Liver (tissue), 9 donors: Measurements from ENCODE around the gene TMEM231. TPM values are rescaled to one million over a fixed set of nuclear protein-coding genes. Genes with fewer than 3 reads are reported as not detected.

Experiments
- DNase-seq: peaks from one replicate; pipeline ENCODE4 v3.0.0-alpha.2; 2017; ENCODE audit warnings: low spot score
- H3K27ac ChIP-seq, 2 donors: one replicate each; pipeline ENCODE4 v1.7.0; 2013; ENCODE audit warnings: inconsistent platforms in 2 of 2, low read length in 2 of 2, control low read depth in 1 of 2, low read depth in 1 of 2, mild to moderate bottlenecking in 1 of 2
- H3K27me3 ChIP-seq, 4 donors: one replicate each; pipeline versions ENCODE4 v1.6.1 to v1.7.0; 2013; ENCODE audit warnings: low read length in 3 of 4, inconsistent platforms in 1 of 4, mild to moderate bottlenecking in 1 of 4, moderate library complexity in 1 of 4; ENCODE audit not compliant: control insufficient read depth in 4 of 4, insufficient read depth in 4 of 4
- H3K36me3 ChIP-seq, 4 donors: one replicate each; pipeline versions ENCODE4 v1.6.1 to v1.7.0; 2013; ENCODE audit warnings: low read length in 3 of 4, mild to moderate bottlenecking in 3 of 4, low read depth in 1 of 4, moderate library complexity in 1 of 4; ENCODE audit not compliant: control insufficient read depth in 4 of 4, insufficient read depth in 3 of 4
- H3K4me1 ChIP-seq, 4 donors: one replicate each; pipeline versions ENCODE4 v1.6.1 to v1.7.0; 2013; ENCODE audit warnings: low read length in 3 of 4, mild to moderate bottlenecking in 3 of 4, moderate library complexity in 1 of 4; ENCODE audit not compliant: control insufficient read depth in 4 of 4, insufficient read depth in 4 of 4
- H3K4me3 ChIP-seq, 3 donors: one replicate each; pipeline versions ENCODE4 v1.6.1 to v1.7.0; 2013; ENCODE audit warnings: low read length in 3 of 3, control low read depth in 1 of 3, low read depth in 1 of 3, mild to moderate bottlenecking in 1 of 3
- H3K9ac ChIP-seq, 2 donors: one replicate each; pipeline ENCODE4 v1.7.0; 2013; ENCODE audit warnings: low read length in 2 of 2, mild to moderate bottlenecking in 2 of 2, moderate library complexity in 2 of 2, control low read depth in 1 of 2, low read depth in 1 of 2
- H3K9me3 ChIP-seq, 4 donors: one replicate each; pipeline versions ENCODE4 v1.6.1 to v1.7.0; 2013; ENCODE audit warnings: low read length in 3 of 4; ENCODE audit not compliant: control insufficient read depth in 4 of 4
- ATF3 ChIP-seq: IDR thresholded peaks from 2 replicates; pipeline ENCODE4 v1.6.1; 2016; ENCODE audit warnings: antibody characterized with exemption
- EGR1 ChIP-seq, 2 donors: IDR thresholded peaks; 2 replicates each; pipeline ENCODE4 v1.6.1; 2016 to 2018; ENCODE audit warnings: antibody characterized with exemption in 2 of 2, low read depth in 2 of 2
- FOXA1 ChIP-seq: IDR thresholded peaks from 2 replicates; pipeline ENCODE4 v1.6.1; 2016; ENCODE audit warnings: antibody characterized with exemption
- FOXA2 ChIP-seq: IDR thresholded peaks from 2 replicates; pipeline ENCODE4 v1.6.1; 2016; ENCODE audit warnings: antibody characterized with exemption
- GABPA ChIP-seq, 2 donors: IDR thresholded peaks in 1 of 2; conservative IDR thresholded peaks in 1 of 2; 2 replicates each; pipeline ENCODE4 v1.6.1; 2016; ENCODE audit warnings: antibody characterized with exemption in 2 of 2, mild to moderate bottlenecking in 1 of 2, moderate library complexity in 1 of 2
- JUND ChIP-seq, 2 donors: IDR thresholded peaks; 2 replicates each; pipeline ENCODE4 v1.6.1; 2016; ENCODE audit warnings: antibody characterized with exemption in 2 of 2
- MAX ChIP-seq: IDR thresholded peaks from 2 replicates; pipeline ENCODE4 v1.6.1; 2016; ENCODE audit warnings: antibody characterized with exemption
- NR2F2 ChIP-seq: IDR thresholded peaks from 2 replicates; pipeline ENCODE4 v1.6.1; 2016; ENCODE audit warnings: antibody characterized with exemption
- RAD21 ChIP-seq, 2 donors: IDR thresholded peaks; 2 replicates each; pipeline ENCODE4 v1.6.1; 2016; ENCODE audit warnings: antibody characterized with exemption in 2 of 2, mild to moderate bottlenecking in 2 of 2
- REST ChIP-seq: IDR thresholded peaks from 2 replicates; pipeline ENCODE4 v1.6.1; 2016; ENCODE audit warnings: antibody characterized with exemption, mild to moderate bottlenecking
- RXRA ChIP-seq, 2 donors: IDR thresholded peaks; 2 replicates each; pipeline ENCODE4 v1.6.1; 2017 to 2018; ENCODE audit warnings: antibody characterized with exemption in 2 of 2, mild to moderate bottlenecking in 1 of 2
- SP1 ChIP-seq: IDR thresholded peaks from 2 replicates; pipeline ENCODE4 v1.6.1; 2018; ENCODE audit warnings: antibody characterized with exemption, mild to moderate bottlenecking
- TAF1 ChIP-seq: conservative IDR thresholded peaks from 2 replicates; pipeline ENCODE4 v1.6.1; 2016; ENCODE audit warnings: antibody characterized with exemption, mild to moderate bottlenecking
- YY1 ChIP-seq: IDR thresholded peaks from 2 replicates; pipeline ENCODE4 v1.6.1; 2016; ENCODE audit warnings: antibody characterized with exemption, mild to moderate bottlenecking
- WGBS: extraction: QIAGEN DNeasy Blood & Tissue Kit; methylation state at CpG from one replicate; pipeline ENCODE4 v1.1.7; 2013; 5-methylcytosine and 5-hydroxymethylcytosine counted together
- polyA plus RNA-seq, 2 donors: library from polyadenylated mRNA; stranded (reverse) in 1 of 2; unstranded in 1 of 2; fragments of 200-250 nt in 1 of 2; fragments of >200 nt in 1 of 2; fragmentation: Nextera tagmentation in 1 of 2; extraction: Ambion mirVana in 1 of 2; gene quantifications; one replicate each; pipeline versions ENCODE4 v1.2.1 to v1.2.3, GENCODE V29; 2013 to 2015
- total RNA-seq, 2 donors: library from RNA; depleted of rRNA; stranded (reverse); fragments of >200 nt; gene quantifications; one replicate each; pipeline ENCODE4 v1.2.3, GENCODE V29; 2014
- donor health status: healthy.
- donor health status: healthy.
- donor health status: healthy.
- donor health status: healthy.
- donor health status: healthy.

TMEM231 gene
- total and polyA plus RNA-seq, 4 donors: 0.60 to 2.1 (median 2.0) TPM

GRCh38 chr16:75556431-75556950, 439 bp upstream of the TMEM231 start:
- TF ChIP-seq ATF3 (no peak), GABPA (IDR thresholded peaks at IDR 0.05 in 1 of 2, conservative IDR thresholded peaks at IDR 0.05 in 1 of 2) (no peak)
- H3K9me3 ChIP-seq: no peaks in the 10 kb centered on the region
- H3K27me3 ChIP-seq: no peaks in the 10 kb centered on the region
- WGBS: 57% methylated on average over 16 of the region's 16 CpGs
- peak overlapping the region in 2 of 3 donors; percentile 59 to 83 for H3K4me3 ChIP-seq
- H3K9ac ChIP-seq: peak overlapping the region in 1 of 2 donors; percentile 58
- H3K4me1 ChIP-seq: peaks cover 0 to 14% (median 9%) of the 10 kb centered on the region in 4 donors
- no peak for DNase-seq
- no peaks in the 10 kb centered on the region for H3K36me3 ChIP-seq
- H3K27ac ChIP-seq: peak overlapping the region; percentile 33 to 55

DNA sequence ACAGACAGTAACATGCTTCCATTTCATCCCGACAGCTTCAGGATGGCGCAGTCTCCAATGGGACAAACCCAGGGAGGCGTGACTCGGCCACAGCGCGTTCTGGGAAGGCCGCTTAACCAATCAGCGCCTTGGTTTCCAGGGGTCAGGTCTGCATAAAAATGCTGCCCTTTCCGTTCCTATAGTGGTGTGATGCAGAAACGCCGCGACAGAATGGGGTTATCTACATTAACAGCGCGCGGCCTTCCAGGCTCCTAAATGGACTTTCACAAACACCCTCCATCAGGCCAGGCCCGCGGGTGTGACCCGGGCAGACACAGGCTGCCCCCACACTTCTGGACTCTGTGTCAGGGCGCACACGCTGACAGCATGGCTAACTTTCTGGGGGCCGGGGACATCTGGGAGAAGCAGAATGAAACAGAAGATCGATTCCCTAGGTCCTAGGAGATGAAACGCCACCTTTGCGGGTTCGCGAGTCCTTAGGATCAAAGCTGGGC, 792 bp downstream of the TMEM231 start:
- 3% methylated on average over 26 of the region's 26 CpGs for WGBS

GRCh38 chr16:75552951-75553350, 3.1 kb downstream of the TMEM231 start:
- TF ChIP-seq SP1: no peak
- TF ChIP-seq FOXA2: no peak
- TF ChIP-seq MAX: no peak
- no peak for TF ChIP-seq JUND (IDR thresholded peaks at IDR 0.05)
- no peak for TF ChIP-seq YY1
- no peak for TF ChIP-seq TAF1
- no peak for TF ChIP-seq REST
- TF ChIP-seq EGR1 (IDR thresholded peaks at IDR 0.05; ENCODE audit: low read depth in 2 of 2): no peak
- Histone ChIP-seq H3K27ac (no peak overlapping the region), H3K9me3 (no peaks in the 10 kb centered on the region), H3K27me3 (no peaks in the 10 kb centered on the region), H3K4me3 (no peak overlapping the region), H3K4me1 (peaks cover 0 to 19% (median 10%) of the 10 kb centered on the region in 4 donors), H3K36me3 (no peaks in the 10 kb centered on the region), H3K9ac (no peak overlapping the region)
- DNase-seq: no peak
- WGBS: 77% methylated on average over 2 of the region's 2 CpGs

More for the DNA sequence above, 792 bp downstream of the TMEM231 start:
- Histone ChIP-seq H3K36me3 (no peaks in the 10 kb centered on the region), H3K27ac (peak overlapping the region; percentile 38 to 55), H3K9me3 (no peaks in the 10 kb centered on the region), H3K27me3 (no peaks in the 10 kb centered on the region), H3K4me1 (peaks cover 0 to 16% (median 10%) of the 10 kb centered on the region in 4 donors), H3K9ac (no peak overlapping the region), H3K4me3 (peak overlapping the region; percentile 38 to 83 (median 59))
- DNase-seq: peak; percentile 59
- no peak for TF ChIP-seq RAD21 (IDR thresholded peaks at IDR 0.05)
- TF ChIP-seq FOXA1: no peak
- TF ChIP-seq NR2F2: peak; percentile 61
- no peak for TF ChIP-seq SP1
- no peak for TF ChIP-seq ATF3
- TF ChIP-seq RXRA (IDR thresholded peaks at IDR 0.05): peak in 1 of 2 donors; percentile 6
- TF ChIP-seq YY1: peak; percentile 37
- no peak for TF ChIP-seq FOXA2
